HG03196 (cell line): ENCODE data around the gene ITSN1.

ENCODE experiments used
- ATAC-seq: cut with Tn5 transposase; IDR thresholded peaks from one replicate; pipeline ENCODE4 v1.9.1; 2021; ENCODE audit not compliant: unreplicated experiment

Gene ITSN1

DNA sequence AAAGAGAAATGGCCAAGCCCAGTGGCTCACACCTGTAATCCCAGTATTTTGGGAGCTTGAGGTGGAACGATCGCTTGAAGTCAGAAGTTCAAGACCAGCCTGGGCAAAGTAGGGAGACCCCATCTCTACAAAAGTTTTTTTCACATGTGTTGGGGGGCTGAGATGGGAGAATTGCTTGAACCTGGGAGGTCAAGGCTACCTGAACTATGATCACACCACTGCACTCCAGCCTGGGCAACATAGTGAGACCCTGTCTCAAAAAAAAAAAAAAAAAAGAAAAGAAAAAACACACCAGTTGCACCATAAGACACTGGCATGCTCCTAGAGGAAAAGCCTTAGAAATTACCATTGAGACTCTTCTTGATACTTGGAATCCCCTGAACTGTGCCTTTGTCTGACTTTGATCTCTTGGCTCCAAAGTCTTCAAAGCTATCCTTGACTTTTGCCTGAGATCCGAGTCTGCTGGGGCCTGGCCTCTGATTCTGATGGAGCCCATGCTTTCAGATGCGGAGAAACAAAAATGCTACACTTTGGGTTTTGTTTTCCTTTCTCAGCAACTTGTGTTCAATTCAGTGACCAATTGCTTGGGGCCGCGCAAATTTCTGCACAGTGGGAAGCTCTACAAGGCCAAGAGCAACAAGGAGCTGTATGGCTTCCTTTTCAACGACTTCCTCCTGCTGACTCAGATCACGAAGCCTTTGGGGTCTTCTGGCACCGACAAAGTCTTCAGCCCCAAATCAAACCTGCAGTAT lies 239.6 kb downstream of the ITSN1 start:
- ATAC-seq, result no peak

DNA sequence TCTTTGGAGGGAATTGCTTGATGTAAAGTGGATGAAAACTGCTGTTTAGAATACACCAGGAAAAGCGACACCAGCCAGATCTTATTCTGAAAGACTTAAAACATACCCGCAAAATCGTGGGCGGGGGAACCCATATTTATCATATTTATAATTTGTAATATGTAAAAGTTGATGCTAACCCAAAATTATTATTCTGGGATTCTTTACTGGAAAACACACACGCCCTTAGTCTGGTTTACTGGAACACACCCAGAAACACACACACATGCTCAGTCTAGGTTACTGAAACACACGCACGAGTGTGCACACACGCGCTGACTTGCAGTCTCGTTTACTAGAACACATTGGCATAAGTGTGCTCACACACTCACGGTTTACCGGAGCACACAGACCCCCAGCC lies 240.8 kb downstream of the ITSN1 start:
- ATAC-seq, result no peak

GRCh38 chr21:33884376-33885171 lies 242.3 kb downstream of the ITSN1 start:
- ATAC-seq, result no peak

DNA sequence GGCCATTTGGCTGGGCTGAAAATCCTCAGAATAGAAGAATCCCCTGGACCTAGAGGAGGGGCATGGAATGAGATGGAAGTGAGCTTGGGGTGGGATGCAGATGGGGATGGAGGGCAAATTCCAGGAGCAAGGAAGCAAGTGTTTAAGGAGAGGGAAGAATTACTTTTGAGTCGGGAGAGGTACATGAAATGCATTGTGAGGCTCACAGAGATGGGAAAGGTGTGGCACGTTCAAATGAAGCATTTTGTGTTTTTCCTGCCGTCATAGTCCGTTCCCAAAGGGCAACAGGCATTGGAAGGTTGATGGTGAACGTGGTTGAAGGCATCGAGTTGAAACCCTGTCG lies 242.8 kb downstream of the ITSN1 start:
- no peak for ATAC-seq

- ATAC-seq, result no peak
These were observed 244.0 kb downstream of the ITSN1 start for GRCh38 chr21:33886321-33886720.

DNA sequence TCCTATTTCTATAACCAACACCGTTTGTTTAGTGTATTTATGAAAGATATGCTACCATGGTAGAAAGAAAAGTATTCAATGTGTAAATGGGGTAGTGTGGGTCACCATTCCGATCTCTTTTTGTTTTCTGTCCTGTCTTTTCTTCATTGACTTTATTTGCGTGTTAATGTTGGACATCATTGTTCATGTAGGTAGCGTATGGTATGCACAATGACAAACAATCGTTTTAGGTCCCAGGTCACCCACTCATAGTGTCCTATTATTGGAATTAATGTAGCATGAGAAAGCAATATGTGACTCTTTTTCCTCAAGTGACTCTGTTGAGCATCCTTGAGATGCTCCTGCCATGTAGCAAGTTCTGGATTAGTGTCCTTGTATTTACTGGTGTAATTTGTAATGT lies 247.9 kb downstream of the ITSN1 start:
- no peak for ATAC-seq

GRCh38 chr21:33892853-33893252 lies 250.6 kb downstream of the ITSN1 start:
- no peak for ATAC-seq

- ATAC-seq, result no peak
These were observed 251.6 kb downstream of the ITSN1 start for GRCh38 chr21:33893917-33894316.

DNA sequence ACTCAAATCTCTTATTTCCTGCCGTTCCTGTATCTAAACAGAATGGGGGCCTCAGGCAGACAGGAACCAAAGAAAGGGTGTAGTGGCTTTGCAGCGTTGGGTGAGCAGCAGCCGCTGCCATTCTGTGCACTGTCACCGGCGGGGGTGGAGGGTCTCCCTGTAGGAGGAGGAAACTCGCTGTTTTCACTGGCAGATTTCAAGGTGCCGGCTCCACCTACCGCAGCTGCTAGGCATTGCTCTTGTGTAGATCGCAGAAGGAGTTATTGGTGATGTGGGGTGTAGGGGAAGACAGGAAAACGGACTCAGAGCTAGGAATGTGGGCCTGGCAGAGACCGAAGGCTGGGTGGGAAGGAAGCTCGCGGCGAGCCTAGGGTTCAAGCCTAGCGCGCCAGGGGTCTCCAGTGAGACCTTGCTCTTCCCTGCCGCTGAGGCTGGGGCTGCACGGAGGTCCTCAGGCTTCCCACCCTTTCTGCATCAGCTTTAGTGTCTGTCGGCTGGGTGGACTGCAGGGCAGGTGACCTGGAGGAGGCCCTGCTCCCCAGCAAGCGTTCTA lies 252.5 kb downstream of the ITSN1 start:
- ATAC-seq, result no peak

- ATAC-seq, result no peak
These were observed 253.1 kb downstream of the ITSN1 start for GRCh38 chr21:33895356-33895755.

DNA sequence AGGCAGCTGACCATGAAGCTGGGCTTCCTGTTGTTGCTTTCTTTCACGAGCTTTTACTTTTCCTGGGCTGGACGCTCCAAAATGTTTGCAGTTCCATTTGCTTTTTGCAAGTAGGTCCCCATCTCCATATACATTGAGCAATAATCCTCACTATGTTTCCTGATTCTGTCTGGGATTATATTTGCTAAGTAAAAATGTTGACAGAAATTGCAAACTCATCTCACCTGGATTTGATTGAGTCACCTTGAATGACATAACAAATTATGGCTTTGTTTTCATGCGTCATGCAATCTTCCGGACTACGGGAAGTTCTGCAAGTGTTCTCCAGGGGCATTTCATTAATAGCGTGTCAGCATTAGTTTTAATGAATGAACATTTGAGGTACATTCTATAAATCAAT lies 254.4 kb downstream of the ITSN1 start:
- no peak for ATAC-seq

DNA sequence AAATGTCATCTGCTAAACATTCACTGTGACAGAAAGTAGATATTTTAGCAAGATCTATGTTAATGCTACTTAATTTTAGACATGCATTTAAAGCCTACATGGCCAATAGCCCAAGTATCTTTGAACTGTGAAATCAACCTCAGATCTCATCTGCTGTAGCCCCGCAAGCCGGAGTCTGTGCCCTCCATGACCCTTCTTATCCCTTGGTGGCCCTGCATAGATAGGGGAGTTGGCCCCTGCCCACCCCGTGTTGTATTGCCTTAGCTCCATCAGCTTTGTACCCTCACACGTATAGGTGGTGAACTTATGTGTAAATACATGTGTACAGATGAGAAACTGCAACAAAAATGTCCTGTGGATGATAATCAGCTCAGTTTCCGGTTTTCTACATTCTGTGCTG lies 254.8 kb downstream of the ITSN1 start:
- ATAC-seq, result no peak

DNA sequence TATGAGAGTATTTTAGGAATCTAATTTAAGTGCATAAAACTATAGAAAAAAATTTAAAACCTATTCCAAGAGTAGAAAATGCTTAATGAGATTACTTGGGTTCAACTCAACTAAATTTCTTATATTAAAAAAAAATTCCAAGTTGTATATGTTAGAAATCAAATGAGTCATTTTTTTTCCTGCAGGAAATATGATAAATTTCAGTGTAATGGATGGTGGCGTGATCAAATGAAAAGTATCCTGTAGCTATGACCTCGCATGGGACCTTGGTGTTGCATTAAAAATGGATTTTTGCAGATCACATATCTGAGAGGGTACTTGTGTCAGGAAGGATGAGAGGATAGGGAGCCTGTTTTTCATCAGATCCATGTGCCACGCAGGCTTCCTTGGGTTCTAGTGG lies 255.4 kb downstream of the ITSN1 start:
- no peak for ATAC-seq

GRCh38 chr21:33898586-33898985 lies 256.3 kb downstream of the ITSN1 start:
- ATAC-seq, result no peak

DNA sequence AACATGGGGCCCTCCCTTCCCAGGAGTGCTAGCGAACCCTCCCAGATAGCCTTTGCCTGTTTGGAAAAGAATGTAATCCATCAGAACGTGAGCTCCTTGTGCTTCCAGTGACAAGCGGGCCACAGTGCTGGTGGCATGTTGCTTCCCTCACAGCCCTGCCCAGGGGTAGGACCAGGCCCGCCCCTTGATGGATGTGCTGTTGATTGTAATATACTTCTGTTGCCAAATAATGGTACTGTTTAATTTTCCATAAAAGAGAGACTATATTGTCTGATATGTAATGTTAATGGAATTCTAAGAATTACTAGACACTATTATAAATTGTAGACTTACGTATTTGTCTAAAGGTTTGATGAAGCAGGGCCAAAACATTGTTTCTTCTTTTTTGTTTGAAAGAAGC lies 256.9 kb downstream of the ITSN1 start:
- ATAC-seq, result no peak

DNA sequence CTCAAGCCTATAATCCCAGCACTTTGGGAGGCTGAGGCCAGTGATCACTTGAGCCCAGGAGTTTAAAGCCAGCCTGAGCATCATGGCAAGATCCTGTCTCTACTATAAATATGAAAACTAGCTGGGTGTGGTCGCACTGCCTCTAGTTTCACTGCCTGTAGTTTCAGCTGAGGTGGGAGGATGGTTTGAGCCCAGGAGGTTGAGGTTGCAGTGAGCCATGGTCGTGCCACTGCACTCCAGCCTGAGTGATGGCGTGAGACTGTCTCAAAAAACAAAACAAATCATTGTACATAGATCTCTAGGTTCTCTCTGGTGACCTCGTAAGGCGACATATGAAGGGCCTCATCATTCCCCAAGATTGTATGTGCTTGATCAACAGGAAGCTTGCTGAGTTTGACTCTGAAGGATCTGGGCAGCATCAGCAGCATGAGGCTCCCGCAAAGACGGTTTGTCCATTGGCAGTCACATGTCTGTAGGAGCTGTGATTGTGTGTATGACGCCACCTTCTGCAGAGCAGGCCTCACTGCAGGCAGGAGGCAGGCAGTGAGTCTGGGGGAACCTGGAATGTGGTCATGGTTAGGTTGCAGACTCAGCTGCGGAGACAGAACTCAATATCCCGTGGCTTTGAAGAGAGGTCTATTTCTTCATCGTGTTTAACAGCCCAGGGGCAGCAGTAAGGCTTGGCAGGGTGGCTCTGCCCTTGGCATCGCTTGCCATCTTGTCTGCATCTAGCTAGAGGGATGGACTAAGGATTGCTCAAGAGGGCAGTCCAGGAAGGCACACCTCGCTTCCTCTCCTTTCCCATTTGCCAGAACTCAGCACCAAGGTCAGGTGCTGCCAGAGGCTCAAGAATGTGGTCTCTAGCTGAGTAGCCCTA lies 259.3 kb downstream of the ITSN1 start:
- no peak for ATAC-seq

DNA sequence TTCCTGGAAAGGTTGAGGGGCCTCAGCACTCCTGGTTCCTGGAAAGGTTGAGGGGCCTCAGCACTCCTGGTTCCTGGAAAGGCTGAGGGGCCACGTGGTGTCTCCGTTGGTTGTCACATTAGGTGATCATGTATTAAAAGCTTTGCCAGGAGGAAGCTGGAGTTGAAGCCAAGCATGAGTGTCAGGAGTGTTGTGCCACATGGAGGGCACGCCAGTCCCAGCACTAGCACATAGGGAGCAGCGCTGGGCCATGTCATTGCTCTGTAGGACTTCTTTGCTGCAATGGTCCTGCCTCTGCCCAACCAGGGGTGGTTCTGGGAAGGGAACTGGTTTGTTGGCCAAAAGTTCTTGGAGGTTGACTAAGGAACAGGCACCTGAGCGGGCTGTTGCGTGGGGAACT lies 260.0 kb downstream of the ITSN1 start:
- no peak for ATAC-seq

GRCh38 chr21:33904041-33904440 lies 261.7 kb downstream of the ITSN1 start:
- no peak for ATAC-seq

GRCh38 chr21:33908760-33909159 lies 266.5 kb downstream of the ITSN1 start:
- ATAC-seq, result no peak

DNA sequence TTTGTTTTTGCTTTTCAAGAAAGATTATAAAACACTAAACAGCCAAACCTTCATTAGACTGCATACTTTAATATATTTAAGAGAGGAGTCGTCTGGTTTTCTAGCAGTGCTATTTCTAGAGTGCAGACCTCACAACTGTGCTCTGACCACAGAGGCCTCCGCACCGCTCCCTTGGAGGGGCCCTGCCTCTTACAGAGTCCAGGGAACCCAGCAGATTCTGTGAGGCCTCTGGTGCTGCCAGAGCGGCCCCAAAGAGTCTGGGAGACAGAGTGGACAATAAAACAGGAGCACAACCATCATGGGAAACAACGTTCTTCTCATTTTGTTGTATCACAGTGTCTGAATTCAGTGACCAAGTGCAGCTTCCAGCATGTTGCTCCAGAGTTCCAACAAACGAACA lies 267.5 kb downstream of the ITSN1 start:
- ATAC-seq, result no peak

DNA sequence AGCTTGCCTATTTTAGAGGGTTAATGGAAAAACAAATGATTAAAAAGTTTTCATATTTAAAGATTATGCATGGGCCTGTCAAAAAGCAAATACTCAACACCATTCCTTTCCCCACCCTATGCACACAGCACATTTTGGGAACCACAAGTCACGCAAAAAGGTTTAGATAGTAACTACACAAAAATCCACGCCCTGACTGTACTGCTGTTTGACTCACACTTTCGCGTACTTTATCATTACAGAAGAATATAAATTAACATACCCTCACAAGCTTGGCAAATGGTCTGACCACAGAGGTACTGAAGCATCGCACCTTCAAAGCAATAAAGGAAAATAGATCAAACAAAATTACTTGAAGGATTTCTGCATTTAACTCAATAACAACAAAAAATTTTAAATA lies 271.9 kb downstream of the ITSN1 start:
- ATAC-seq, result no peak
